ENCODE measurements around the gene RFXAP.

RFXAP gene

DNA sequence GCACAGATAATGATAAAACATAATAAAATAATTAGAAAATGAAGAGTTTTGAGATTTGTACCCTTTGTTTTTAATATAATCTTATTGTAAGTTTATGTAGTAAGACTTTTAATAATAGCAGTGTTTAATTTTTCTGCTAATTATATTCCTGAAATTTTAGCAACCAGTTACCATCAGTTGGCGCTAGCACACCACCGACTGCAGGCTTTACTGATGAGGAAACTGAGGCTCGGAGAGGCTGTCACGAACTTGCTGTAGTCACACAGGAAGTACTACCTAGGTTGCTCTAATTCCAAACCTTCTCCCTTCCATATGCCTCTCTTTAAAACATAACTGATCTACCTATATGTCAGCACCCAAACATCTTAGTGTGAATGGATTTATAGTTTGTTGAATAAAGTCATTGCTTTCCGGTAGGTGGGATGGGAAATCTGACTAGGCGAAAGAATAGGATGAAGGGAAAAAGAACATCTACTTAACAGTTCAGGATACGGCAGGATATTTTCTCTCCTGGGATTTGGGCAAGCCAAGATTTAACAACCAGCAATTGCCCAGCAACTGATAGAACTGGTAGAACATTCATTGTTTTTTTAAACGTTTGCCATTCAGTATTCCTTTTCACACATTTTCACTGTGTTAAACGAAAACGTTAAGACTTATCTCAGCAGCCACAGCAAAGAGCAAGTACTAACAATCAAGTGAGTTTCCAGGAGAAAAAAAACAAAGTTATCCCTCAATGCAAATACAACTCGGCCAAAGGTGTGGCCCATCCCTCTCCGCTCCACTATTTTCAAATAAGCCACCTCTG lies 822 bp upstream of the RFXAP start:
- DNase-seq, result no peak

DNA sequence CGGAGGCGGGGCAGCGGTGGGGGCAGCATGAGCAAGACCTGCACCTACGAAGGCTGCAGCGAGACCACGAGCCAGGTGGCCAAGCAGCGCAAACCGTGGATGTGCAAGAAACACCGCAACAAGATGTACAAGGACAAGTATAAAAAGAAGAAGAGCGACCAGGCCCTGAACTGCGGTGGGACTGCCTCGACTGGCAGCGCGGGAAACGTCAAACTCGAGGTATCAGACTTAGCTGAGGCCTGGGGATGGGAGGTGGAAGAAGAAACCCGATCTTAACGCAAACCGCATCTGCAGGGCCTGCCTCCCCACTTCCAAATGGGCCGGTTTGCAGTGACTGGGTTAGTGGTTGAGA lies 693 bp downstream of the RFXAP start:
- peak; percentile 32 for DNase-seq

DNA sequence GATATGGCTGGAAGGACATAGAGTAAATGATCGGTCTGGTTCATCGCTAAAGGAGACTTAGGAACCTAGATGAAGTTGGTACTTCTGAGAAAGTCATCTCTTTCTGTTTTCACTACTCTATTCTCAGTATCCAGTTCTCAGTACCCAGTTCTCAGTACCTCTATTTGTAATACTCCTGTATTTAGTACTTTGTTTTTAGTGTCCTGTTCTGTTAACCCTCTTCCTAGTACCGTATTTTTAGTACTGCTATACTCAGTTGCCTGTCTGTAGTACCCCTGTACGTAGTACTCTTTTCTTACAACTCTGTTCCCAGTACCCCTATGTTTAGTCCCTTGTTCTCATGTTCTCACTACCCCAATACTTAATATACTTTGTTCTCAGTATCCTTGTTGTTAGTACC lies 1.2 kb downstream of the RFXAP start:
- no peak for DNase-seq

DNA sequence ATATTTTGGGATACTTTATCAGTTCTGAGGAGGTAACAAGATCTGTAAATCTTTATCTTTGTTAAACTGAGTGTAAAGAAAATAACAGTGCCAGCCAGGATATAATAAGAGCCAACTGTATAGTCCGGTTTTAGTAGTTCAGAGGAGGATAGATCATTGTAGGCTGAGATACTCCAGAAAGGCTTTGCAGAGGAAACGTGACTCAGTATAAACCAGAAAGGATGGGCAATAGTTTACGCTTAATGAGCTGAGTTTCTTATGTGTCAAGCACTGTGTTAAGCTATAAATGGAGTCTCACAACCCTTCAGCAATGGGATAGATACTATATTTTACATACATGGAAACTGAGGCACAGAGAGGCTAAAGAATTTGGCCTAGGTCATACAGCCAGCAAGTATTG lies 3.8 kb downstream of the RFXAP start:
- DNase-seq, result no peak

DNA sequence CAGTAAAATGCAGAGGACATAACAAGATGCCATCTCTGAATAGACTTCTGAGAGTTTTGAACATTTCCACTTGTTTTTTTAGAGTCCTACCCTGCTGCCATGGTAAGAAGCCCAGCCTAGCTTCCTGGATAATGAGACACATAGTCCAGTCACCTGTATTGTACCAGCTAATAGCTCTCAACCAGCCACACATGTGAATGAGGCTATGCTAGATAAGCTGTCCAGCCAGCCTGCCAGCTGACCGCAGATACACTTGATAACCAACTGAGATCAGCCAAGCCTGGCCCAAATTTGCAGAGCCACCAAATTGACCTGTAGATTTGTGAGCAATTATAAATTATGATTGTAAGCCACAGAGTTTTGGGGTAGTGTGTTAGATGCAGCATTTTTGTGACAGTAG lies 10.7 kb downstream of the RFXAP start:
- DNase-seq, result no peak

DNA sequence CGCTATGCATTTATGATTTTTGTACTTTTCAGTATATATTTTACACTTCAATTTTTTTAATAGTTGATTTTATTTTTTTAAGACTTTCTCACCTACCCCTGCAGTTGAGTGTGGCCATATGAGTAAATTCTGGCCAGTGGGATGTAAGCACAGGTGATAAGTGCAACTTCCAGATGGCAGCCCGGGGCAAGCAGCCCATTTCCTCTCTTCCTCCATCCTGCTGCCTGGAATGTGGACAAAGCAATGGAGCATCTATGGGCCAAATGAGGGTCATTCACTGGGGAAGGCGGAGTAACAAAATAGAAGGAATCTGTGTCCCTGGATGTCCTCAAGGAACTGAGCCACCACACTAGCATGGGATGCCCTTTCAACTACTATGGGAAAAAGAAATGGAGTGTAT lies 12.3 kb downstream of the RFXAP start:
- DNase-seq, result no peak

DNA sequence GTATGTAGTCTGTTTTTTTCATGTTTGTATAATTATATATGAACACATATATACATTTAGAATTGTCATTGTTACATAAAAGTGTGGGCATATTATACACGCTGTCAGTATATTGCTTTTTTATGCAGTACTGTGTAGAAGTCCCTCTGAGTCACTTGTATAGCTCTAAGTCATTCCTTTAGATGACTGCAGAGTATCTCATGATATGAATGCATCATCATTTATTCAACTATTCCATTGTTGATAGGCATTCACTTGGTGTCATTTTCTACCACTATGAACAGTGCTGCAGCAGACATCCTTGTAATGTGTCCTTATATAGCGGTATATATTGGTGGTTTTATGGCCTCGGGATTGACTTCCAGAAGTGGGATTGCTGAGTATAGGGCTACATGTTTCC lies 15.3 kb downstream of the RFXAP start:
- no peak for DNase-seq

DNA sequence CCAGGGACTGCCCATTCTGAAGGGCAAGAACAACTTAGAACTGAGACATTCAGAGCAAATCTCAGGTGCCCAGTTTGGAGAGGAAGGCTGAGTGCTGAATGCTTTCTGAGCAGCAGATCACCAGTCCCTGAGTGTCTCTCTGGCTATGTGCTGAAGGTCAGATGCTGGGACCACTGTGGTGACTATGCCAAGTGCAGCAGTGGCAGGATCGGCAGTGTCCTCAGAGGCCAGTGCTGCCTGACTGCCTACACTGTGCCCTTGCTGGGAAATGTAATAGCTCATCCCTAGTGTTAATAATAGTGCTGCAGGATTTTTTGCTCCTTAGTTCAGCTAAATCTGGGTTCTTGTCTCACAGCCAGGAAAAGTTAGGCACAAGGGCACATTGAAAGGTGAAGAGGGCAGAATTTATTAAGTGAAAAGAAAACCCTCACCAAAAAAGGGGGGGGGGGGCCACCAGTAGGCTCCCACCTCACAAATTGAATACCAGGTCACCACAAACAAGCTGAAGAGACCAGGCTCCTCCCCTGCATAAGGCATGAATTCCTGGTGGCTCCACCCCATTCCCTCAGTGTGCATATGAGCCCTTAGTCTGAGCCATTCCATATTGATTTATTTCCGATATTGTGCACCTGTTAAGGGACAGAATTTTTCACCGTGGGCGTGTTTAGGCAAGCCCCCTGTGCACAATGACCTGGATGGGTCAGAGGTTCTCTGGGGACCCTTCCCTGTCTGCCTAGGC lies 18.5 kb downstream of the RFXAP start:
- DNase-seq, result no peak

DNA sequence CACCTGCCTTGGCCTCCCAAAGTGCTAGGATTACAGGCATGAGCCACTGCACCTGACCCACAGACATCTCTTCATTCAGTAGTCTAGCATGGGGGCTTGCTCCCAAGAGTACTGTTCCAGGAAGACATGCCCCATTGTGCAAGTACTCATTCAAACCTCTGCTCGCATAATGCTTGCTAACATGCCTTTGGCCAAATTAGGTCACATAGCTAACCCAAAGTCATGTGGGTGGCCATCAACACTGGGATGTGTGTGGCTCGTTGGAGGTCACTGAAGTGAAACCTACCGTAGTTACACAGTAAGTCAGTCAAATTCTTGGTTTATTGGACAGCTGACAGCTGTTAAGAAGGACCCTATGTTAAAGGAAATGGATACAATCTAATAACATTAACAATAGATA lies 20.3 kb downstream of the RFXAP start:
- DNase-seq, result no peak

DNA sequence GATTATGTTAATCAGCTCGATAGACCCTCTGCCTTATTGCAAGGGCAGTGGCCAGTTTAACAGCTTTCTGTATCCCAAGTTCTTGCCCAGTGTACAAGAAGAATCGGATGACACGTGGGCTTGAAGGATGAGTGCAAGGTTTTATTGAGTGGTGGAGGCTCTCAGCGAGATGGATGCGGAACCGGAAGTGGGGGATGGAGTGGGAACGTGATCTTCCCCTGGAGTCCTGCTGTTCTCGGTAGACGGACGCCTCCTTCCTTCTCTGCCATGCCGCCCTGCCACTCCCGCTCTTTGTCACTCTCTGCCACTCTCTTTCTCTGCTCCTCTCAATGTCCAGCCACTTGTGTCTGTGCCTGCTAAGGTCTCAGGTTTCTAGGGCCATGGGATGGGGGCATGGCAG lies 21.0 kb downstream of the RFXAP start:
- DNase-seq, result no peak

DNA sequence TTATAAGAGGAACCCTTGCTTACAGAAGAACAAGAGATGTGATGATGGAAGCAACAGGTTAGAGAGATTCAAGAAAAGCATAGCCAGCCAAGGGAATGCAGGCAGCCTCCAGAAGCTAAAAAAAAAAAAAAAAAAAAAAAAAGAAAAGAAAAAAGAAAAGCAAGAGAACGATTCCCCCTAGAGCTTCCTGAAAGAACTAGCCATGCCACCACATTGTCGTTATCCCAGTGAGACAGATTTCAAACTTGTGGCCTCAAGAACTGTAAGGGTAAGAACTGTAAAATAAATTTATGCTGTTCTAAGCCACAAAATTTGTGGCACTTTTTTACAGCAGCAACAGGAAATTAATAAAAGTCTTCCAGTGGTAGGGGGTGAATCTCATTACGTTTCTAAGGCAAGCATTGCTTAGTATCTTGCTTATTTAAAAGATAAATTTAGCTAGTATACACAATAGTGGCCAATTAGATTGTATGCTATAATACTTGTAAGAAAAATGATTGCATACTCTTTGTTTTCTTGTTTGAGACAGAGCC lies 21.8 kb downstream of the RFXAP start:
- DNase-seq, result no peak

DNA sequence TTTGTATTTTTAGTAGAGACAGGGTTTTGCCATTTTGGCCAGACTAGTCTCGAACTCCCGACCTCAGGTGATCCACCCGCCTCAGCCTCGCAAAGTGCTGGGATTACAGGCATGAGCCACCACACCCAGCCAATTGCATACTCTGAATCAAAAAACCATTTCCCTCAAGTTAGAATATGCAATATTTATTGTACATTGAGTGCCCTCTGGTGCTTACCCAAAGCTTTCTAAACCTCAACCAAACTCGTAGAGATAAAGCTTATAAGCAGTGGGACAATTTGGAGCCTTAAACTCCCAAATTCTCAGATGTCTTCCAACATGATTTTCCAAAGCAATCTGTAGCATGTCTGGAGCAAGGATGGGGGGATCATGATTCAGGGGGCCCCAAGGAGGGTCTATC lies 22.4 kb downstream of the RFXAP start:
- no peak for DNase-seq

DNA sequence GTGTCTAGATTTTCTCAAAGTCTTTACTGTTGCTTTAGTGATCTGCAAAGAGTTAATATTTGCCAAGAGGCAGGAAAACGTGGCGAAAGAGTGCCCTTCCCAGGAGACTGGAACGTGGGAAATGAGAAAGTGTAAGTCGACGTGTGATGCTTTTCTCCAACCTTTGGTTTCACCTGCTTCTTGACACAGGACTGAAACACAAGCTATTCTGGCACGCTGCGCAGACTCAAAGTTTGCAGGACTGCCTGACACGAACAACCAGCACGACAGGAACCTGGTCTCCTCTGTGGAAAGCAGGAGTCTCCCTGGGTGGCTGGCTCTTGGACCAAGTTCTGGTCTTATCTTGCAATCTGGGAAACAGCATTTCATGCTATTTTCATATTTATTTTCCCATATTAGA lies 28.6 kb downstream of the RFXAP start:
- DNase-seq, result no peak

DNA sequence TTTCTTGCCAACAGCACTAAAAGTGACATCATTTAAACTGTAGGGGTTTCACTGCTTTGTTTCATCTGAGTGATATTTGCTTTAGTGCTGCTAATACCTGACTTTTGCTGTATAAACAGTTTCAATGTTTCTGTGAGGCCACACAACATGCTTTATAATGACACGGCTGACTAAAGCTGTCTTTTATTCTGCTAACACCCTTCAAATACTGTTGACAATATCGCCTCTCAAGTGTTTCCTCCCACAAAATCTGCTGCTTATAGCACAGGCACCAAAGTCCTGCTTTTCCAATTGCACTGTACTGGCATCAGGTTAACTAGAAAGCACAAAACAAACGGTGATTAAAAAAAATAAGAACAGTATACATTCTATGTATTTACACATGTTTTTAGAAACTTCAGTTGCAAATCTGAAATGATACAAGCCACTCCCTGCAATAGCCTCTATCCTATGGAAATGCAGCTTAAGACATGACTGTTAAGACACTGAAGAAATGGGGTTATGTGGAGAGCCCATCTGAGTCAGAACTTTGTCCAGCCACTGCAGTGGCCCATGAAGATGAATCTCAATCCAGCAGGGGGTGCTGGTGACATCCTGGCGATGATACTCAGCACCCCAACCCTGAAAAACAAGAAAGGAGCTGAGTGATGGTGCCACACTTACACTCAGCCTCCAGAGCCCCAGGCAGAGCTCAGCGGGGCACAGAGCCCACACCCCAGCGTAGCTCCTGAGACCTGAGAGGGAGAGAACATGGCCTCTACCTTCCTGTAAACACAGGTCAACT lies 29.4 kb downstream of the RFXAP start:
- DNase-seq, result peak; percentile 10

DNA sequence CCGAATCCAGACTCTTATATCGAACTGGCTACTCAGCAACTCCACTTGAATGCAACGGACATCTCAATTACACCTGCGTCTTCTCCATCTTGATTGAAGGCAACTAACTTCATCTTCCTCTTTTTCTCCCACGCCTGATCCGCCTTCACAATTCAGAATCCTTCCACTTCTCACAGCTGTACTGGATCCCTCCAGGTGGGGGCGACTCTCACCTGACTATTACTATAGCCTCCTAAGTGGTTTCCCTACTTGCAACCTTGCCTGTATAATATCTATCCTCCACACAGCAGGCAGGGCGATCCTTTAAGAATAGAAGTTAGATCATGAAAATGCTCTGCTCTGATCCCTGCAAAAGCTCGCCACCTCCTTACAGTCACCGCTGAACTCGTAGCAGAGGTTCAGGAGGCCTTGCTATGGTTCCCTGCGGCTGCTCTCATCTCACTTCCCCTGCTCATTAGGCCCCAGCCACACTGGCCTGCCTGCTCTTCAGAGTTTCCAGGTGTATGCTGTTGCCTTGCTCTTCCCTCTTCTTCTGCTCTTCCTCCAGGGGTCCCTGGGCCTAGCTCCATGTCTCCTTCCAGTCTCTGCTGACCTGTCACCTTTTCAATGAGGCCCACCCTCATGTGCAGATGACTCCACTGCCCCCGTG lies 31.9 kb downstream of the RFXAP start:
- DNase-seq, result no peak

DNA sequence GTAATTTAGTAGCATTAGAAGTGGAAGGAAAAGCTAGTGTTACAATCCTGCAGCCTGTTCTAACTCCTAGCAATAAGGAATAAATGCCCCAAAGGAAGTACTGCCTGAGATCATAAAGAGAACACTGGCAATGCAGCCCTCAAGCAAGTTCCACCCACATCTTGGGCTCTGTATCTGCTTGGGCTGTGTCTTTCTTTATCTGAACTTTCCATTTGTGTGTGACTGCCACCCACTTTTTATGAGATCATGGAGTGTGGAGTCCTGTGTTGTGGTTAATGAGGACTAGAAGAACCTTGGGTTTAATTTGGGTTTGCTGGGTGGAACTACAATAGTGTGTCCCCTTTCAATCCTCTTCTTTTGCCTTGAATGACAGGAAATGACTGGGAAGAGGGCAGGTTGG lies 38.2 kb downstream of the RFXAP start:
- DNase-seq, result no peak

DNA sequence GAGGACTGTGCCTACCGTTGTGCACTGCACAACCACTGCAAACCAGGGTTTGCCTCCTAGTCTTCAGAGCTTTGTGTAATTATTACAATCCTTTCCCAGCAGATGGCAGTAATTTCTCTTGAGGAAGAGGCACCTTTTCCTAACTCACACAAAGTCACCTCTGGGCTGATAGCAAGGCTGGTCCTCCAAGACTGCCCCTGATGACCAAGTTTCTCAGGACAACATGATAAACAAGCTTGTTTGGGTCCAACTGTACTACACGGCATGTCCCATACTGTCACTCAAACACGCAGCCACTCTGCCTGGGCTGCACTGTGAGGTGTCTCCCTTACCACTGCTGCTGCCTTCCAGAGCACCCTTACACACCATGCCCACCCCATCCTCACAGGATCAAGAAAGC lies 39.3 kb downstream of the RFXAP start:
- peak; percentile 43 for DNase-seq

DNA sequence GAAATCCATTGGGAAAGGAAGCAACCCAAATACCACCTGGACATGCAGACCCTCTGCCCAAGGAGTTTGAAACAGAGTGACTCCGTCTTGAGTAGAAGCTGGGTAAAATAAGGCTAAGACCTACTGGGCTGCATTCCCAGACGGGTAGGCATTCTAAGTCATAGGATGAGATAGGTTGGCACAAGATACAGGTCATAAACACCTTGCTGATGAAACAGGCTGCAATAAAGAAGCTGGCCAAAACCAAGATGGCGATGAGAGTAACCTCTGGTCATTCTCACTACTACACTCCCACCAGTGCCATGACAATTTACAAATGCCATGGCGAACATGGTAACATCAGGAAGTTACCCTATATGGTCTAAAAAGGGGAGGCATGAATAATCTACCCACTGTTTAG lies 40.2 kb downstream of the RFXAP start:
- DNase-seq, result no peak

DNA sequence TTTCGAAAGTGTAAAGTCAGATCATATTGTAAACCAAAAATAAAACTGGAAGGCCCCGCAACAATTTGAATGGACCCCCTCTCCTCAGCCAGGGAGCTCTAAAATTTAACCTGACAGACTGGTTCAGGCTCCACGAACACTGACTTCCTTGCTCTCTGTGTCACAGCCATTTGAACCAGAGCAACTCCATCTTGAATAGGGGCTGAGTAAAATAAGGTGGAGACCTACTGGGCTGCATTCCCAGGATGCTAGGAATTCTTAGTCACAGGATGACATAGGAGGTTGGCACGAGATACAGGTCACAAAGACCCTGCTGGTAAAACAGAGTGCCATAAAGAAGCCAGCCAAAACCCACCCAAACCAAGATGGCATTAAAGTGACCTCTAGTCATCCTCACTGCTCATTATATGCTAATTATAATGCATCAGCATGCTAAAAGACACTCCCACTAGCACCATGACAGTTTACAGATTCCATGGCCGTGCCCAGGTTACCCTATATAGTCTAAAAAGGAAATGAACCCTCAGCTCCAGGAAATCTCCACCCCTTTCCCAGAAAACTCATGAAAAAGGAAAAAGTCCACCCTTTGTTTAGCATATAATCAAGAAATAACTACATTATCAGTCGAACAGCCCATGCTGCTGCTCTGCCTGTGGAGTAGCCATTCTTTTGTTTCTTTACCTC lies 43.1 kb downstream of the RFXAP start:
- DNase-seq, result no peak

DNA sequence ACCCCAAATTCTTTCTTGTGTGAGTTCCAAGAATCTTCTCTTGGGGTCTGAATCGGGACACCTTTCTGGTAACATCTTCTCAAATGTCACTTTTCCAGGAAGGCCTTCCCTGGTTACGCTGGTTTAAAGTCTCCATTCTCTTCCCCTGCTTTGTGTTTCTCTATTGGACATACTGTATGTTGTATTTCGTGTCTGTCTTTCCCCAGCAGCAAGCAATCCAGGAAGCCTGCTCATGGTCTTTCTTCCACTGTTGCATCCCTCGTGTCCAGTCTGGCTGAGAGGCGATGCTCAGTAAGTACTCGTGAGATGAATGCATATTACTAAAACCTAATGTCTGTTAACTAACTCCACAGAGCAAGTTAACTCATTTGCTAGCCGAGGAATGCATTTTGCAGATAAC lies 43.7 kb downstream of the RFXAP start:
- no peak for DNase-seq

DNA sequence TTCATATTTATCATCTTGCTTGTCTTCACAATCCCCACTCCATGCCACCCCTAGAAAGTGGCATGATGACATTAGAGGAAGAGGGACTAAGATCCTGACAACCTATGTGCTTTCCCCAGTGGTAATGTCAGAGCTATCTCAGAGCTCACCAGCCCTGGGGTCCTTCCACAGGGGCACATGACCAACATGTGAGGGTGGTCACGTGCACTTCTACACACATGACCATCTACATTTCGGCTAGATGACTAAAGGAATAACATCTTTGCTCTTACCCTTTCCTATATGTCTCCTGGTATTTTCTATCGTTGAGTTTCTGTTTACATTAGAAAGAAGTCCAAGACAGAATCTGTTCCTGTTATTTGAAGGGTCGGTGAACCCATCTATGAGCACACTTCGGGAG lies 46.2 kb downstream of the RFXAP start:
- DNase-seq, result no peak

DNA sequence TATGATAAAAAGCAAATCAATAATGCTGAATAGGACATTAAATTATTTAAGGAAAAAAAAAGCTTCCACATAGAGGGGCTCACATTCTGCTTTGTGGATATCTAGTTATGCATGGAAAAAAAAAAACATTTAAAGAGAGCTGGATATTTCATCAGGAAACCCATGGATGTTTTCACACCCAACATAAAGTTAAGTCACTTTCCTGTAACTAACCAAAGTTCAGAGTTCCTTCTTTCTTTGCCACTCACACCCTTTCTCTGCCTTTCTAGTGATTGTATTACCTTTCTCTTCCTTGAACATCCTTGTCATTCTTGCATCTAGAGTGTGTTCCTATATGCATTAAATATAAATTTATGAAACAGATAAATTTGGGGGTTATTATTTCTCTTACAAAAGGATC lies 47.2 kb downstream of the RFXAP start:
- DNase-seq, result no peak

All from RPMI8226 (cell line).